A673 (cell line): Measurements from ENCODE around the gene EHD4.

Experiments used
- EZH2 ChIP-seq: fragments of 200-600 bp; sonication (generic); IDR thresholded peaks from 2 replicates; pipeline ENCODE4 v1.6.1; 2017; ENCODE audit warnings: borderline replicate concordance, low read depth, mild to moderate bottlenecking, mixed read lengths, antibody characterized with exemption, low read length; ENCODE audit not compliant: poor library complexity, severe bottlenecking
- TF ChIP-seq, protein P1 (sequence below): fragments of 300-800, 200-600 bp; sonication (generic); conservative IDR thresholded peaks from 2 replicates; pipeline ENCODE4 v1.5.1; 2017; ENCODE audit warnings: low read depth, mild to moderate bottlenecking, antibody characterized with exemption, low read length, moderate library complexity, mixed read lengths

GRCh38 chr15:41869770-41870688, 102.3 kb downstream of the EHD4 start:
- TF ChIP-seq, protein P1, sequence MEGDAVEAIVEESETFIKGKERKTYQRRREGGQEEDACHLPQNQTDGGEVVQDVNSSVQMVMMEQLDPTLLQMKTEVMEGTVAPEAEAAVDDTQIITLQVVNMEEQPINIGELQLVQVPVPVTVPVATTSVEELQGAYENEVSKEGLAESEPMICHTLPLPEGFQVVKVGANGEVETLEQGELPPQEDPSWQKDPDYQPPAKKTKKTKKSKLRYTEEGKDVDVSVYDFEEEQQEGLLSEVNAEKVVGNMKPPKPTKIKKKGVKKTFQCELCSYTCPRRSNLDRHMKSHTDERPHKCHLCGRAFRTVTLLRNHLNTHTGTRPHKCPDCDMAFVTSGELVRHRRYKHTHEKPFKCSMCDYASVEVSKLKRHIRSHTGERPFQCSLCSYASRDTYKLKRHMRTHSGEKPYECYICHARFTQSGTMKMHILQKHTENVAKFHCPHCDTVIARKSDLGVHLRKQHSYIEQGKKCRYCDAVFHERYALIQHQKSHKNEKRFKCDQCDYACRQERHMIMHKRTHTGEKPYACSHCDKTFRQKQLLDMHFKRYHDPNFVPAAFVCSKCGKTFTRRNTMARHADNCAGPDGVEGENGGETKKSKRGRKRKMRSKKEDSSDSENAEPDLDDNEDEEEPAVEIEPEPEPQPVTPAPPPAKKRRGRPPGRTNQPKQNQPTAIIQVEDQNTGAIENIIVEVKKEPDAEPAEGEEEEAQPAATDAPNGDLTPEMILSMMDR, result no peak
- no peak for TF ChIP-seq EZH2
